GM18873 (cell line): ENCODE data around the gene DUSP18.
"Not testable (repeated sequence)": the region's sequence is repeated elsewhere in the genome, so short reads cannot be mapped to it uniquely, and the experiment has no call there.

Experiments
- ATAC-seq: cut with Tn5 transposase; IDR thresholded peaks from one replicate; pipeline ENCODE4 v1.9.1; 2021; ENCODE audit warnings: mild to moderate bottlenecking, moderate library complexity, moderate number of reproducible peaks; ENCODE audit not compliant: unreplicated experiment, low FRiP score

Gene DUSP18

GRCh38 chr22:30643055-30643875 lies 24.4 kb downstream of the DUSP18 start:
- no peak for ATAC-seq

DNA sequence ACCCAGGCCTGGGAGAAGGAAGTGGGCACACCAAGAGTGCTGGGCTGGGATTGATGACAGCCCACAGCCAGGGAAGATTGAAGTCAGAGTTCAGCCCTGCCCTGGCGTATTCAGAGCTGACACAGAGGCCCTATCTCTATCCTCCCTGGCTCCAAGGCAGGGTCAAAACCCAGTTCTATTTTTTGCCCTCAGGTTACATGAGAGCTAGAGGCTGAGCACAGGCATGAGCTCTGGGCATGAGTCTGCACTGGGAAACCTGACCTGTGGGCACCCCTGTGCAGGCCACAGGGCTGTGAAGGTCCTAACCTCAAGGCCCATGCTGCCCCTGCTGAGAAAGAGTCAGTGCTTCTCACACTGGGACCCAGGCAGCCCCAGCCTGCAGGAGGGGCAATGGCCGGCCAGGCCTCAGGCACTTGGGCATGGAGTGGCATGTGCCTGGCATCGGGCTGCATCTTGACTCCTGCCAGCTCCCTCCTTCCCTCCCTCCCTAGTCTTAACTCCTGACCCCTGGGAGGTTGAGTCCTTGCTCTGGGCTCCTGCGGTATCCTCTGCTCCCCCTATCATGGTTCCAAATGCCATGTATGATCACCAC lies 26.7 kb downstream of the DUSP18 start:
- no peak for ATAC-seq

DNA sequence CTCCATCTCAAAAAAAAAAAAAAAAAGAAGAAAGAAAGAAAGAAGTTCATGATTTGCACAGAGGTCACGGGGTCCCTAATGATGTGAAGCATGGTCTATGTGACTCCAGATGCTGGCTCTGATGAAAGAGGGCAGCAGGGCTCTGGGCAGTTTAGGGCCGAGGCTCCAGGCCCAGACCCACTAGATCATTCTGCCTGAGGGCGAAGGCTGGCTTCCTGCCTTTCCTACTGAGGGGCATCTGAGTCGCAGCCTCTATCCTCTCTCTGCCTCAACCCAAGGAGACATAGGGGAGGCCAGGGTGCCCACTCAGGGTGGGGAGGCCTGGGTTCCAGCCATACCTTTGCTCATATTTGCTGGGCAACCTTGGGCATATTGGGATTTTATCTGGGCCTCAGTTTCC lies 27.3 kb downstream of the DUSP18 start:
- no peak for ATAC-seq

- ATAC-seq, result no peak
Observed at GRCh38 chr22:30637701-30638114, 30.0 kb downstream of the DUSP18 start.

DNA sequence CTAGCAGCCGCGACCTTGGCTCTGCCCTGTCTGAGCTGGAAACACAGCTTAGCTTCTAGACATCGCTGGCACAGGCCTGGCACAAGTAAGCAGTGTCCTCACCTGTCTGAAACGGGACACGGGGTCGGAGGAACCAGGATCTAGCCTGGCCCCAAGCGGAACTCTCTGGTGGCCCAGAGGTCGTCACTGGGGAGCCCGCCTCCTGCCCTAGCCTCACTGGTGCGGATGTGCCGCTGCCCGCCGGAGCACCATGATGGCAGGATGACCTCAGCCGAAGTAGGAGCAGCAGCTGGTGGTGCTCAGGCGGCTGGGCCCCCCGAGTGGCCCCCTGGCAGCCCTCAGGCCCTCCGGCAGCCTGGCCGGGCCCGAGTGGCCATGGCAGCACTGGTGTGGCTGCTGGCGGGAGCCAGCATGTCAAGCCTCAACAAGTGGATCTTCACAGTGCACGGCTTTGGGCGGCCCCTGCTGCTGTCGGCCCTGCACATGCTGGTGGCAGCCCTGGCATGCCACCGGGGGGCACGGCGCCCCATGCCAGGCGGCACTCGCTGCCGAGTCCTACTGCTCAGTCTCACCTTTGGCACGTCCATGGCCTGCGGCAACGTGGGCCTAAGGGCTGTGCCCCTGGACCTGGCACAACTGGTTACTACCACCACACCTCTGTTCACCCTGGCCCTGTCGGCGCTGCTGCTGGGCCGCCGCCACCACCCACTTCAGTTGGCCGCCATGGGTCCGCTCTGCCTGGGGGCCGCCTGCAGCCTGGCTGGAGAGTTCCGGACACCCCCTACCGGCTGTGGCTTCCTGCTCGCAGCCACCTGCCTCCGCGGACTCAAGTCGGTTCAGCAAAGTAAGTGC lies 31.2 kb downstream of the DUSP18 start:
- ATAC-seq, result no peak

DNA sequence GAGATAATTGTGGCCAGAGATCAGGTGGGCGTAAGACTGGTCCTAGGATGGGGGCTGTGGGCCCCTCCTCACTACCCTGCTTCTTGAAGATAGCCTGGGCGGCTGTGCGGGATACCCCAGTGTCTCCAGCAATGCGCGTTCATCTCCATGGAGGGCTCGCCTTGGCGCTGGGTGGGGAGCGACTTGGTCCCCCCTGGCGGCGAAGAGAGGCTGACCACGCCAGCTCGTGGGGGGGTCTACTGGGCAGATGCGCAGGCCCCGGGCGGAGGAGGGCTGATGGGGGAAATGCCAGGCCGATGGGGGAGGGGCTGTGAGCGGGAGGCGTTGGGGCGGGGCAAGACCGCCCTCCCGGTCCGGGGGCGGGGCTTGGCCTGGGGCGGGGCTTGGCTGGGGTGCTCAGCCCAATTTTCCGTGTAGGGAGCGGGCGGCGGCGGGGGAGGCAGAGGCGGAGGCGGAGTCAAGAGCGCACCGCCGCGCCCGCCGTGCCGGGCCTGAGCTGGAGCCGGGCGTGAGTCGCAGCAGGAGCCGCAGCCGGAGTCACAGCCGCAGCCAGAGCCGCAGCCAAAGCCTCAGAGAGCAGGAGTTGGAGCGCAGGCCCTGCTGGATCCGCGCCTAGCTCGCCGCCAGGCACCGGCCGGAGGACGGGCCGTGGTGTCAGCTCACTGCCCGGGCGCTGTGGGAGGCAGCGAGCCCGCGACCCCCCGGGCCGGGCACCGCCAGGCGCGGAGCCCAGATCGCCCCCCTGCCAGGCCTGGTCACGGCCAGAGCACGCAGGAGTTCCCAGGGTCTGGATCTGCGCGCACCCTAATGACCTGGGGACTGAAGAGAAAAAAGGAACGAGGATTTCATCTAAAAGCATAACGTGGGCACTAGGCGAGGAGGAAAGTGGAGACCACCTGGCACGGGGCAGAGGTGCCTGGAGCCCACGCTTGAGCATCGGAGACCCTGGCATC lies 32.1 kb downstream of the DUSP18 start, which contains the start of gene SLC35E4:
Gene SLC35E4 (plus strand): TSS at position 509 of the 953 bp plus-strand sequence. CDS start 670 bp downstream, outside the sequence.
- ATAC-seq, result peak; percentile 26

GRCh38 chr22:30634471-30635233 lies 33.0 kb downstream of the DUSP18 start:
- peak; percentile 40 for ATAC-seq

GRCh38 chr22:30631469-30631868 lies 36.2 kb downstream of the DUSP18 start:
- not testable (repeated sequence) for ATAC-seq

DNA sequence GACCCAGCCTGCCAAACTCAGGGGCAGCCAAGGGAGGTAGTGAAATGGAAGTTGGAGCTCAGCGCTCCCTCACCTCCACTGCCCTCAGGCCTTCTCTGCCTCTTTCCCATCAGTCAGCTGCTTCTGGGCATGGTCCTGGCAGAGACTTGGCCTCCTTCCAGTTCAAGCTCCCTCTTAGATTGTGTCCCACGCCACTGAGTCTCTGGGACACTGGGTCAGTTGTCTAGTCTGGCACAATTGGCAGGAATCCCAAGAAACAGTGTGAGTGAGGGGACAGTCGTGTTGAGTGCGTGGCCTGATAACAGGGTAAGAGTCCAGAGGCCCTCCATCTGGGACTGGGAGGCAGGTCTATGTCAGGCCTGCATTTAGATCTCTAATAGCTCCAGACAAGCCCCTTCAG lies 39.2 kb downstream of the DUSP18 start:
- no peak for ATAC-seq

- no peak for ATAC-seq
Observed at GRCh38 chr22:30627471-30627870, 40.2 kb downstream of the DUSP18 start.

DNA sequence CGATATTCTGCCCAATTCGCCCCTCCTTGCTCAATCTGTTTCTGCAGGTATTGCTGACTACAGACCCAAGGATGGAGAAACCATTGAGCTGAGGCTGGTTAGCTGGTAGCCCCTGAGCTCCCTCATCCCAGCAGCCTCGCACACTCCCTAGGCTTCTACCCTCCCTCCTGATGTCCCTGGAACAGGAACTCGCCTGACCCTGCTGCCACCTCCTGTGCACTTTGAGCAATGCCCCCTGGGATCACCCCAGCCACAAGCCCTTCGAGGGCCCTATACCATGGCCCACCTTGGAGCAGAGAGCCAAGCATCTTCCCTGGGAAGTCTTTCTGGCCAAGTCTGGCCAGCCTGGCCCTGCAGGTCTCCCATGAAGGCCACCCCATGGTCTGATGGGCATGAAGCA lies 41.3 kb downstream of the DUSP18 start:
- ATAC-seq, result no peak

DNA sequence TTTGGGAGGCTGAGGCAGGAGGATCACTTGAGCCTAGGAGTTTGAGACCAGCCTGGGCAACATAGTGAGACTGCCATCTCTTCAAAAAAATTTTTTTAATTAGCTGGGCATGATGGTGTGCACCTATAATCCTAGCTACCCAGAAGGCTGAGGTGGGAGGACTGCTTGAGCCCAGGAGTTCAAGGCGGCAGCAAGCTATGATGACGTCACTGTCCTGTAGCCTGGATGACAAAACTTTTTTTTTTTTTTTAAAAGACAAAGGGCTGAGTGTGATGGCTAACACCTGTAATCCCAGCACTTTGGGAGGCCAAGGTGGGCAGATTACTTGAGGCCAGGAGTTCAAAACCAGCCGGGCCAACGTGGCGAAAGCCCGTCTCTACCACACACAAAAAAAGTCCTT lies 47.8 kb downstream of the DUSP18 start:
- ATAC-seq, result not testable (repeated sequence)

- no peak for ATAC-seq
Observed at GRCh38 chr22:30617819-30618218, 49.9 kb downstream of the DUSP18 start.

GRCh38 chr22:30615543-30615954 lies 52.1 kb downstream of the DUSP18 start:
- ATAC-seq, result no peak

DNA sequence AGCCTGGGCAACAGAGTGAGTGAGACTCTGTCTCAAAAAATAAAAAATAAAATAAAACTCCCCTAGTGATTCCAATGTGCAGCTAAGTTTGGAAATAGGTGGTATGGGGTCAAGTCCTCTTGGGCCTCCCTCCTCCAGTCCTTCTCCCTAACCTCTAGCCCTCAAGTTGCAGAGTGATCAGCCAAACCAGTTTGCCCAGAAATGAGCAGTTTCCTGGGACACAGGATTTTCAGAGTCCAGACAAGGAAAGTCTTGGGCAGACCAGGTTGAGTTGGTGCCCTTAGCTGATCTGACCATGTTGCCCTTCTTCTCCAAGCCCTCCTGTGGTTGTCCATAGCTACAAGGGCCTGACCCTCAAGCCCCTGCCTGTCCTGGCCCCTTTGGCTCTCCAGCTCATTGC lies 52.8 kb downstream of the DUSP18 start:
- ATAC-seq, result no peak

DNA sequence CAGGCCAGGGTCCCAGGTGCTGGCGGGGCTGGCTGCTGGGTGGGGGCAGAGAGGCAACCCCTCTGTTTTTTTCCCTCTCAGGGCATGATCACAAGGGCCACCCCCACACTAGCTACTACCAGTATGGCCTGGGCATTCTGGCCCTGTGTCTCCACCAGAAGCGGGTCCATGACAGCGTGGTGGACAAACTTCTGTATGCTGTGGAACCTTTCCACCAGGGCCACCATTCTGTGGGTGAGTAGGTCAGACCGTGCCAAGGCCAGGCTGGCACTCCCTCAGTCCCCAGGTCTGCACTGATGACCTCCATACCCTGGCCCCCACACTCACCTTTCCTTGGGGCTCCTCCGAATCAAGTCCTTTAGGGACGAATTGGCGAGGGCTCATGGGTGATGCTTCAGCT lies 53.4 kb downstream of the DUSP18 start:
- no peak for ATAC-seq

DNA sequence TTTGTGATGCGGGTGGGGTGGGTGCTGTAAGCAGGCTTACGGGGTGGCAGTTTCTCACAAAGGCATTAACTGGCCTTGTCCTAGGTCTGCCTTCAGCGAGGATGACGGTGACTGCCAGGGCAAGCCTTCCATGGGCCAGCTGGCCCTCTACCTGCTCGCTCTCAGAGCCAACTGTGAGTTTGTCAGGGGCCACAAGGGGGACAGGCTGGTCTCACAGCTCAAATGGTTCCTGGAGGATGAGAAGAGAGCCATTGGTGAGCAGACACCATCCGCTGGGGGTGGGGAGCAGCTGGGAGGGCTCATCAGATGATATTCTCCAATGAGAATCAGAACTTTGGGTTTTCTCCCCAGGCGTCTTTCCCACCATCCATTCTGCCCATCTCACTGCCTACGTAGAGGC lies 54.9 kb downstream of the DUSP18 start:
- no peak for ATAC-seq
